ENCODE results near the gene CCDC149. TPM values are rescaled to one million over a fixed set of nuclear protein-coding genes. Genes with fewer than 3 reads are reported as not detected.

The CCDC149 gene
- total RNA-seq, 1 donor from 2014 or later = 5.2 TPM

GRCh38 chr4:24820541-24820940 is 92.3 kb downstream of the CCDC149 start:
- H3K36me3 Mint-ChIP-seq (ENCODE audit: unreplicated experiment) = no peaks in the 10 kb centered on the region
- no peak for TF ChIP-seq CTCF (IDR thresholded peaks at IDR 0.05; ENCODE audit: partially characterized antibody, unreplicated experiment)
- H3K4me1 Mint-ChIP-seq (ENCODE audit: low read depth, unreplicated experiment) = no peaks in the 10 kb centered on the region
- H3K9me3 Mint-ChIP-seq (ENCODE audit: unreplicated experiment) = no peaks in the 10 kb centered on the region
- peaks cover 2% of the 10 kb centered on the region for H3K27me3 Mint-ChIP-seq (ENCODE audit: unreplicated experiment)
- DNase-seq = no peak
- no peak overlapping the region for H3K4me3 Mint-ChIP-seq (ENCODE audit: unreplicated experiment)
- H3K27ac Mint-ChIP-seq (ENCODE audit: unreplicated experiment) = no peak overlapping the region

- peaks cover 3% of the 10 kb centered on the region for H3K27me3 Mint-ChIP-seq (ENCODE audit: unreplicated experiment)
- no peak overlapping the region for H3K4me3 Mint-ChIP-seq (ENCODE audit: unreplicated experiment)
- DNase-seq = no peak
- peaks cover 8% of the 10 kb centered on the region for H3K36me3 Mint-ChIP-seq (ENCODE audit: unreplicated experiment)
- no peaks in the 10 kb centered on the region for H3K9me3 Mint-ChIP-seq (ENCODE audit: unreplicated experiment)
- peaks cover 2% of the 10 kb centered on the region for H3K4me1 Mint-ChIP-seq (ENCODE audit: low read depth, unreplicated experiment)
- TF ChIP-seq CTCF (IDR thresholded peaks at IDR 0.05; ENCODE audit: partially characterized antibody, unreplicated experiment) = no peak
- no peak overlapping the region for H3K27ac Mint-ChIP-seq (ENCODE audit: unreplicated experiment)
Observed at GRCh38 chr4:24816797-24817196, 96.0 kb downstream of the CCDC149 start.

GRCh38 chr4:24813732-24814131 is 99.1 kb downstream of the CCDC149 start:
- no peak overlapping the region for H3K4me3 Mint-ChIP-seq (ENCODE audit: unreplicated experiment)
- peaks cover 1% of the 10 kb centered on the region for H3K27me3 Mint-ChIP-seq (ENCODE audit: unreplicated experiment)
- no peak for TF ChIP-seq CTCF (IDR thresholded peaks at IDR 0.05; ENCODE audit: partially characterized antibody, unreplicated experiment)
- no peak overlapping the region for H3K27ac Mint-ChIP-seq (ENCODE audit: unreplicated experiment)
- H3K36me3 Mint-ChIP-seq (ENCODE audit: unreplicated experiment) = peaks cover 9% of the 10 kb centered on the region
- no peak for DNase-seq
- H3K9me3 Mint-ChIP-seq (ENCODE audit: unreplicated experiment) = peaks cover 2% of the 10 kb centered on the region
- peaks cover 2% of the 10 kb centered on the region for H3K4me1 Mint-ChIP-seq (ENCODE audit: low read depth, unreplicated experiment)

GRCh38 chr4:24810871-24811631 is 101.8 kb downstream of the CCDC149 start:
- H3K27ac Mint-ChIP-seq (ENCODE audit: unreplicated experiment) = no peak overlapping the region
- H3K9me3 Mint-ChIP-seq (ENCODE audit: unreplicated experiment) = peaks cover 2% of the 10 kb centered on the region
- TF ChIP-seq CTCF (IDR thresholded peaks at IDR 0.05; ENCODE audit: partially characterized antibody, unreplicated experiment) = no peak
- no peak overlapping the region for H3K4me3 Mint-ChIP-seq (ENCODE audit: unreplicated experiment)
- peaks cover 2% of the 10 kb centered on the region for H3K4me1 Mint-ChIP-seq (ENCODE audit: low read depth, unreplicated experiment)
- DNase-seq = no peak
- H3K36me3 Mint-ChIP-seq (ENCODE audit: unreplicated experiment) = peaks cover 14% of the 10 kb centered on the region
- peaks cover 3% of the 10 kb centered on the region for H3K27me3 Mint-ChIP-seq (ENCODE audit: unreplicated experiment)

- H3K4me3 Mint-ChIP-seq (ENCODE audit: unreplicated experiment) = no peak overlapping the region
- peaks cover 14% of the 10 kb centered on the region for H3K36me3 Mint-ChIP-seq (ENCODE audit: unreplicated experiment)
- peaks cover 2% of the 10 kb centered on the region for H3K9me3 Mint-ChIP-seq (ENCODE audit: unreplicated experiment)
- TF ChIP-seq CTCF (IDR thresholded peaks at IDR 0.05; ENCODE audit: partially characterized antibody, unreplicated experiment) = no peak
- H3K27ac Mint-ChIP-seq (ENCODE audit: unreplicated experiment) = no peak overlapping the region
- no peak for DNase-seq
- H3K4me1 Mint-ChIP-seq (ENCODE audit: low read depth, unreplicated experiment) = peaks cover 2% of the 10 kb centered on the region
- peaks cover 3% of the 10 kb centered on the region for H3K27me3 Mint-ChIP-seq (ENCODE audit: unreplicated experiment)
Observed at GRCh38 chr4:24809815-24810405, 102.9 kb downstream of the CCDC149 start.

Measured in glutamatergic neuron (in vitro differentiated cells).